ENCODE measurements around the gene PSMB7.

PSMB7 gene

GRCh38 chr9:124449381-124450151 is 34.3 kb upstream of the PSMB7 start:
- Histone ChIP-seq H3K27ac (ENCODE audit: extremely low read depth, low read depth, low read length) (no peak overlapping the region), H3K9me3 (ENCODE audit: control insufficient read depth, insufficient read depth, low read depth, low read length) (no peaks in the 10 kb centered on the region), H3K4me1 (ENCODE audit: control insufficient read depth, insufficient read depth, low read length) (no peaks in the 10 kb centered on the region; the same call in 1 of the 2 replicates), H3K4me3 (ENCODE audit: low read depth, low read length) (no peak overlapping the region), H3K36me3 (ENCODE audit: control insufficient read depth in 2 of 2, insufficient read depth in 1 of 2, low read length in 2 of 2) (no peaks in the 10 kb centered on the region)
- TF ChIP-seq ZNF518A (tag by site-specific recombination; conservative IDR thresholded peaks at IDR 0.05; ENCODE audit: low read depth) (no peak), TSHZ1 (tag by site-specific recombination; IDR thresholded peaks at IDR 0.05; ENCODE audit: borderline replicate concordance) (no peak), KLF9 (tag by site-specific recombination; IDR thresholded peaks at IDR 0.05; ENCODE audit: low read depth) (no peak), ZNF433 (tag by site-specific recombination; IDR thresholded peaks at IDR 0.05; ENCODE audit: low read depth) (no peak), SP3 (tag by site-specific recombination; IDR thresholded peaks at IDR 0.05) (no peak), ZNF843 (tag by site-specific recombination; IDR thresholded peaks at IDR 0.05) (no peak), ZNF366 (tag by site-specific recombination; conservative IDR thresholded peaks at IDR 0.05) (no peak), ZBTB7A (tag by site-specific recombination; IDR thresholded peaks at IDR 0.05; ENCODE audit: low read depth) (no peak), WT1 (tag by site-specific recombination; IDR thresholded peaks at IDR 0.05) (no peak), ZNF501 (tag by site-specific recombination; IDR thresholded peaks at IDR 0.05) (no peak), ZFHX2 (tag by site-specific recombination; conservative IDR thresholded peaks at IDR 0.05) (no peak), ZSCAN16 (tag by site-specific recombination; IDR thresholded peaks at IDR 0.05) (no peak), BCL11B (tag by site-specific recombination; IDR thresholded peaks at IDR 0.05; ENCODE audit: low read depth) (no peak), ZNF112 (tag by site-specific recombination; IDR thresholded peaks at IDR 0.05) (no peak)
- ChIA-PET CTCF (interaction anchor here (0.5 to 3.4 kb wide), 3 partner anchors 25 to 37 kb away, joined by 3 to 14 read pairs (median 3); no protein-coding TSS in a partner anchor), POLR2A (no interaction called here)

- no peak overlapping the region for H3K4me3 ChIP-seq (ENCODE audit: low read depth, low read length)
- H3K36me3 ChIP-seq (ENCODE audit: control insufficient read depth in 2 of 2, insufficient read depth in 1 of 2, low read length in 2 of 2), result no peaks in the 10 kb centered on the region
- no peaks in the 10 kb centered on the region for H3K9me3 ChIP-seq (ENCODE audit: control insufficient read depth, insufficient read depth, low read depth, low read length)
- no peak overlapping the region for H3K27ac ChIP-seq (ENCODE audit: extremely low read depth, low read depth, low read length)
- ChIA-PET POLR2A (no interaction called here), CTCF (interaction anchor here (0.6 to 3.4 kb wide), 10 partner anchors 9 to 484 kb away, joined by 3 to 14 read pairs (median 4); no protein-coding TSS in a partner anchor)
- TF ChIP-seq ZBTB8A (tag by site-specific recombination; IDR thresholded peaks at IDR 0.05), result no peak
- TF ChIP-seq ZNF24 (tag by site-specific recombination; IDR thresholded peaks at IDR 0.05), result no peak
- TF ChIP-seq OSR2 (tag by site-specific recombination; IDR thresholded peaks at IDR 0.05), result no peak
- H3K4me1 ChIP-seq (ENCODE audit: control insufficient read depth, insufficient read depth, low read length), result no peaks in the 10 kb centered on the region; the same call in 1 of the 2 replicates
Measured at GRCh38 chr9:124448019-124448418, 32.8 kb upstream of the PSMB7 start.

Data from HEK293 (cell line).